Esophagus squamous epithelium (tissue), 4 donors: ENCODE data around the gene TEC.
"Not testable (repeated sequence)": the region's sequence is repeated elsewhere in the genome, so short reads cannot be mapped to it uniquely, and the experiment has no call there.

Experiments used
- CTCF ChIP-seq, 6 experiments: fragments of 450-650 bp in 4 of 6; fragments of 200-600 bp in 2 of 6; sonication (generic) in 2 of 6; IDR thresholded peaks; one replicate each; pipeline ENCODE4 v1.5.1; 2016 to 2019; ENCODE audit warnings: antibody characterized with exemption in 6 of 6, mild to moderate bottlenecking in 4 of 6, moderate library complexity in 4 of 6
- POLR2A ChIP-seq, 4 donors: fragments of 450-650 bp; IDR thresholded peaks; one replicate each; pipeline ENCODE4 v1.6.1; 2017; ENCODE audit warnings: antibody characterized with exemption in 4 of 4, mild to moderate bottlenecking in 4 of 4, moderate library complexity in 3 of 4

- TF ChIP-seq CTCF, POLR2A (IDR thresholded peaks at IDR 0.05): not testable (repeated sequence)
Measured at GRCh38 chr4:48285640-48286039, 16.0 kb upstream of the TEC start.
